HEK293 (cell line): ENCODE measurements around the gene LCAT.

Source experiments
- CTCF ChIP-seq: fragments of 450-650 bp; formaldehyde crosslinking; IDR thresholded peaks from 2 replicates; pipeline ENCODE4 v1.5.1; 2016; ENCODE audit warnings: missing biosample characterization, missing genetic modification characterization
- PATZ1 ChIP-seq: fragments of 450-650 bp; formaldehyde crosslinking; IDR thresholded peaks from 2 replicates; pipeline ENCODE4 v1.5.1; 2016; ENCODE audit warnings: missing biosample characterization, missing genetic modification characterization
- PRDM1 ChIP-seq: fragments of 450-650 bp; formaldehyde crosslinking; IDR thresholded peaks from 2 replicates; pipeline ENCODE4; 2016; ENCODE audit warnings: missing biosample characterization, missing genetic modification characterization
- REPIN1 ChIP-seq: fragments of 450-650 bp; formaldehyde crosslinking; IDR thresholded peaks from 2 replicates; pipeline ENCODE4 v1.5.1; 2017; ENCODE audit warnings: missing biosample characterization, missing genetic modification characterization, low read depth
- REST ChIP-seq: fragments of 450-650 bp; formaldehyde crosslinking; IDR thresholded peaks from 2 replicates; pipeline ENCODE4 v1.5.1; 2016; ENCODE audit warnings: missing biosample characterization, missing genetic modification characterization
- ZNF16 ChIP-seq: fragments of 450-650 bp; formaldehyde crosslinking; IDR thresholded peaks from 2 replicates; pipeline ENCODE4 v1.5.1; 2016; ENCODE audit warnings: low read depth, missing biosample characterization, missing genetic modification characterization
- ZNF37A ChIP-seq: fragments of 450-650 bp; IDR thresholded peaks from 2 replicates; pipeline ENCODE4 v1.5.1; 2018; ENCODE audit warnings: missing biosample characterization, missing genetic modification characterization
- ZNF391 ChIP-seq: fragments of 450-650 bp; formaldehyde crosslinking; IDR thresholded peaks from 2 replicates; pipeline ENCODE4 v1.5.1; 2016; ENCODE audit warnings: low read depth, missing biosample characterization, missing genetic modification characterization, borderline replicate concordance
- ZXDB ChIP-seq: fragments of 450-650 bp; formaldehyde crosslinking; IDR thresholded peaks from 2 replicates; pipeline ENCODE4 v1.5.1; 2016; ENCODE audit warnings: missing biosample characterization, missing genetic modification characterization

- TF ChIP-seq ZNF16: no peak
- no peak for TF ChIP-seq REST (tag by site-specific recombination)
- no peak for TF ChIP-seq CTCF (tag by site-specific recombination)
- TF ChIP-seq REPIN1 (tag by site-specific recombination): no peak
- TF ChIP-seq PRDM1 (tag by site-specific recombination): no peak
- no peak for TF ChIP-seq ZNF37A
- TF ChIP-seq ZNF391 (tag by site-specific recombination): no peak
- no peak for TF ChIP-seq ZXDB (tag by site-specific recombination)
- no peak for TF ChIP-seq PATZ1 (tag by site-specific recombination)
These were observed 27.8 kb downstream of the LCAT start for GRCh38 chr16:67915831-67916723.
